ENCODE measurements around the gene PHB1. TPM values are rescaled to one million over a fixed set of nuclear protein-coding genes. Genes with fewer than 3 reads are reported as not detected.

Gene PHB1
- total and polyA plus RNA-seq, 2 of the 8 experiments (the other 6 are each of a cell fraction or from before 2014, with no cell fraction given): 386 to 597 TPM

DNA sequence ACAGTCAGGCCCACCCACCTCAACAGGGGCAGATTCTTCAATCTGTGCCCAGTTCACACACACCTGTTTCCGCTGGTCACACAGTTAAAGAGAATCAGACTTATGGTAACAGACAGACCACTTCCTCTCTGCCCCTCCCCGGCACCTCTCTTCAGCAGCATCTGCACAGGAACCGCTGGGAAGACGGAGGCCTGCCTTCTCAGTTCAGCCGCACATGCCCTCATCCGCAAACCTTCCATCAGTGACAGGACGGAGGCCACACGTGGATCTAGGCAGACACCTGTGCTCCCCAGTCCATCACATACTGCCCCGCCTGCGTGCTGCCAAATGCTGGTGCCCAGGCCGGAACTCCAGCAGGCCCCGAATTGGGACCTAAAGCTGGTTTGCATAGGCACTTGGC lies 10.3 kb downstream of the PHB1 start:
- H3K23ac ChIP-seq (ENCODE audit: insufficient read length): no peak overlapping the region
- no peak overlapping the region for H4K8ac ChIP-seq (ENCODE audit: extremely low read depth, insufficient read depth, low read length)
- H3K79me1 ChIP-seq (ENCODE audit: low read depth, low read length): no peaks in the 10 kb centered on the region
- H2AK5ac ChIP-seq (ENCODE audit: low read depth, low read length): no peak overlapping the region
- no peak overlapping the region for H2BK20ac ChIP-seq (ENCODE audit: low read length)
- H3K4me3 ChIP-seq (ENCODE audit: extremely low read depth in 1 of 4, insufficient read depth in 2 of 4, low read depth in 3 of 4, low read length in 4 of 4): no peak overlapping the region
- no peak overlapping the region for H2BK120ac ChIP-seq (replicated peaks; ENCODE audit: low read depth, low read length)
- peaks cover 32 to 60% (median 49%) of the 10 kb centered on the region in 4 experiments for H3K36me3 ChIP-seq (ENCODE audit: control insufficient read depth in 2 of 4, insufficient read depth in 4 of 4, low read length in 3 of 4)
- H3K4me2 ChIP-seq (ENCODE audit: insufficient read depth in 1 of 2, low read depth in 2 of 2, low read length in 2 of 2): no peak overlapping the region
- 92% methylated on average over 12 of the region's 12 CpGs; no CpG with 5 or more reads in 1 of the 2 experiments for WGBS, 2 experiments (ENCODE audit: extremely low coverage in 1 of 2, insufficient coverage in 1 of 2, insufficient read length in 1 of 2, insufficient replicate concordance in 2 of 2, low coverage in 1 of 2, low lambda C conversion rate in 2 of 2, missing lambda C conversion rate in 1 of 2)
- no peak overlapping the region for H2BK5ac ChIP-seq (ENCODE audit: low read depth, low read length)
- H3K56ac ChIP-seq (replicated peaks; ENCODE audit: insufficient read length, low read depth, low read length): no peak overlapping the region
- no peak overlapping the region for H3K14ac ChIP-seq (ENCODE audit: insufficient read length)
- ChIA-PET CTCF (ENCODE audit: partially characterized antibody) (interaction anchor here (1.3 to 8.9 kb wide), 3 partner anchors 147 to 153 kb away, joined by 4 to 138 read pairs (median 7); no protein-coding TSS in a partner anchor), POLR2A (ENCODE audit: partially characterized antibody) (no interaction called here)
- no peaks in the 10 kb centered on the region for H3K4me1 ChIP-seq (replicated peaks in 1 of 4; ENCODE audit: control insufficient read depth in 3 of 4, insufficient read depth in 4 of 4, low read length in 3 of 4)
- H4K5ac ChIP-seq (ENCODE audit: insufficient read length, low read depth, low read length): no peak overlapping the region
- FAIRE-seq (no peak), DNase-seq (ENCODE audit: low read depth in 1 of 2, low spot score in 2 of 2) (no peak)
- no peak overlapping the region for H3K4ac ChIP-seq (replicated peaks; ENCODE audit: insufficient read length, low read depth, low read length)
- H3K9me3 ChIP-seq (ENCODE audit: insufficient read depth in 2 of 2, low read depth in 1 of 2, low read length in 1 of 2): no peaks in the 10 kb centered on the region
- H3K27ac ChIP-seq (ENCODE audit: low read depth, low read length): no peak overlapping the region
- H3K18ac ChIP-seq (ENCODE audit: extremely low read depth, low read length): no peak overlapping the region
- H3K23me2 ChIP-seq (ENCODE audit: low read depth, low read length): 0 out of 2 replicates have a peak, but pooled peaks cover 2% of the 10 kb centered on the region
- peaks cover 0 to 9% of the 10 kb centered on the region in 2 experiments for H4K20me1 ChIP-seq (replicated peaks in 1 of 2; ENCODE audit: control insufficient read depth in 1 of 2, insufficient read depth in 2 of 2, low read length in 2 of 2)
- no peak overlapping the region for H2AFZ ChIP-seq (ENCODE audit: low read length)
- H3K9ac ChIP-seq (replicated peaks in 1 of 4; ENCODE audit: extremely low read depth in 1 of 4, low read depth in 3 of 4, low read length in 3 of 4): no peak overlapping the region
- no peaks in the 10 kb centered on the region for H3K79me2 ChIP-seq (ENCODE audit: control insufficient read depth in 1 of 2, insufficient read depth in 2 of 2, low read length in 2 of 2)
- no peak overlapping the region for H2BK12ac ChIP-seq (ENCODE audit: low read depth, low read length)
- no peaks in the 10 kb centered on the region for H3K27me3 ChIP-seq (replicated peaks in 1 of 4; ENCODE audit: control insufficient read depth in 3 of 4, extremely low read depth in 1 of 4, insufficient read depth in 3 of 4, low read length in 3 of 4)
- no peak overlapping the region for H2BK15ac ChIP-seq (ENCODE audit: low read length)
- H4K91ac ChIP-seq (replicated peaks; ENCODE audit: insufficient read length, low read length): no peak overlapping the region
- TF ChIP-seq RFX5 (IDR thresholded peaks at IDR 0.05; ENCODE audit: borderline replicate concordance, low read depth, low read length) (no peak), JUN (IDR thresholded peaks at IDR 0.05; ENCODE audit: low read depth, low read length) (no peak), SP4 (IDR thresholded peaks at IDR 0.05; ENCODE audit: low read length) (no peak), TAF1 (IDR thresholded peaks at IDR 0.05; ENCODE audit: low read depth, low read length) (no peak), CHD2 (IDR thresholded peaks at IDR 0.05; ENCODE audit: low read length) (no peak), BACH1 (IDR thresholded peaks at IDR 0.05; ENCODE audit: low read length) (no peak), POU5F1 (IDR thresholded peaks at IDR 0.05; ENCODE audit: low read depth, low read length) (no peak), ATF3 (IDR thresholded peaks at IDR 0.05; ENCODE audit: insufficient read depth, low read depth, low read length) (no peak)
- TF ChIP-seq, protein P1, sequence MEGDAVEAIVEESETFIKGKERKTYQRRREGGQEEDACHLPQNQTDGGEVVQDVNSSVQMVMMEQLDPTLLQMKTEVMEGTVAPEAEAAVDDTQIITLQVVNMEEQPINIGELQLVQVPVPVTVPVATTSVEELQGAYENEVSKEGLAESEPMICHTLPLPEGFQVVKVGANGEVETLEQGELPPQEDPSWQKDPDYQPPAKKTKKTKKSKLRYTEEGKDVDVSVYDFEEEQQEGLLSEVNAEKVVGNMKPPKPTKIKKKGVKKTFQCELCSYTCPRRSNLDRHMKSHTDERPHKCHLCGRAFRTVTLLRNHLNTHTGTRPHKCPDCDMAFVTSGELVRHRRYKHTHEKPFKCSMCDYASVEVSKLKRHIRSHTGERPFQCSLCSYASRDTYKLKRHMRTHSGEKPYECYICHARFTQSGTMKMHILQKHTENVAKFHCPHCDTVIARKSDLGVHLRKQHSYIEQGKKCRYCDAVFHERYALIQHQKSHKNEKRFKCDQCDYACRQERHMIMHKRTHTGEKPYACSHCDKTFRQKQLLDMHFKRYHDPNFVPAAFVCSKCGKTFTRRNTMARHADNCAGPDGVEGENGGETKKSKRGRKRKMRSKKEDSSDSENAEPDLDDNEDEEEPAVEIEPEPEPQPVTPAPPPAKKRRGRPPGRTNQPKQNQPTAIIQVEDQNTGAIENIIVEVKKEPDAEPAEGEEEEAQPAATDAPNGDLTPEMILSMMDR (IDR thresholded peaks at IDR 0.05; ENCODE audit: control extremely low read depth in 1 of 3, insufficient read depth in 1 of 3, low read depth in 1 of 3, low read length in 3 of 3): no peak
- TF ChIP-seq, protein P2, sequence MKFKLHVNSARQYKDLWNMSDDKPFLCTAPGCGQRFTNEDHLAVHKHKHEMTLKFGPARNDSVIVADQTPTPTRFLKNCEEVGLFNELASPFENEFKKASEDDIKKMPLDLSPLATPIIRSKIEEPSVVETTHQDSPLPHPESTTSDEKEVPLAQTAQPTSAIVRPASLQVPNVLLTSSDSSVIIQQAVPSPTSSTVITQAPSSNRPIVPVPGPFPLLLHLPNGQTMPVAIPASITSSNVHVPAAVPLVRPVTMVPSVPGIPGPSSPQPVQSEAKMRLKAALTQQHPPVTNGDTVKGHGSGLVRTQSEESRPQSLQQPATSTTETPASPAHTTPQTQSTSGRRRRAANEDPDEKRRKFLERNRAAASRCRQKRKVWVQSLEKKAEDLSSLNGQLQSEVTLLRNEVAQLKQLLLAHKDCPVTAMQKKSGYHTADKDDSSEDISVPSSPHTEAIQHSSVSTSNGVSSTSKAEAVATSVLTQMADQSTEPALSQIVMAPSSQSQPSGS (IDR thresholded peaks at IDR 0.05; ENCODE audit: low read length): no peak
